Peyer's patch (tissue), 4 donors: ENCODE data around the gene SPDYE6.

Experiments
- POLR2A ChIP-seq, 2 donors: fragments of 450-650 bp; IDR thresholded peaks; one replicate each; pipeline ENCODE4 v1.5.1; 2017; ENCODE audit warnings: antibody characterized with exemption in 2 of 2, mild to moderate bottlenecking in 2 of 2, moderate library complexity in 2 of 2
- TF ChIP-seq, protein P1 (sequence below), 6 experiments: fragments of 450-650 bp in 4 of 6; fragments of 200-600 bp in 2 of 6; sonication (generic) in 1 of 6; IDR thresholded peaks; one replicate each; pipeline ENCODE4 v1.5.1; 2017 to 2019; ENCODE audit warnings: antibody characterized with exemption in 6 of 6, mild to moderate bottlenecking in 3 of 6, moderate library complexity in 1 of 6

- no peak for TF ChIP-seq POLR2A (IDR thresholded peaks at IDR 0.05)
- TF ChIP-seq, protein P1, sequence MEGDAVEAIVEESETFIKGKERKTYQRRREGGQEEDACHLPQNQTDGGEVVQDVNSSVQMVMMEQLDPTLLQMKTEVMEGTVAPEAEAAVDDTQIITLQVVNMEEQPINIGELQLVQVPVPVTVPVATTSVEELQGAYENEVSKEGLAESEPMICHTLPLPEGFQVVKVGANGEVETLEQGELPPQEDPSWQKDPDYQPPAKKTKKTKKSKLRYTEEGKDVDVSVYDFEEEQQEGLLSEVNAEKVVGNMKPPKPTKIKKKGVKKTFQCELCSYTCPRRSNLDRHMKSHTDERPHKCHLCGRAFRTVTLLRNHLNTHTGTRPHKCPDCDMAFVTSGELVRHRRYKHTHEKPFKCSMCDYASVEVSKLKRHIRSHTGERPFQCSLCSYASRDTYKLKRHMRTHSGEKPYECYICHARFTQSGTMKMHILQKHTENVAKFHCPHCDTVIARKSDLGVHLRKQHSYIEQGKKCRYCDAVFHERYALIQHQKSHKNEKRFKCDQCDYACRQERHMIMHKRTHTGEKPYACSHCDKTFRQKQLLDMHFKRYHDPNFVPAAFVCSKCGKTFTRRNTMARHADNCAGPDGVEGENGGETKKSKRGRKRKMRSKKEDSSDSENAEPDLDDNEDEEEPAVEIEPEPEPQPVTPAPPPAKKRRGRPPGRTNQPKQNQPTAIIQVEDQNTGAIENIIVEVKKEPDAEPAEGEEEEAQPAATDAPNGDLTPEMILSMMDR (IDR thresholded peaks at IDR 0.05), result no peak
These were observed 34.0 kb downstream of the SPDYE6 start for GRCh38 chr7:102322202-102322715.
